ENCODE data around the gene NWD2. TPM values are rescaled to one million over a fixed set of nuclear protein-coding genes. Genes with fewer than 3 reads are reported as not detected.

The NWD2 gene
- total and polyA plus RNA-seq, 7 donors, result under 0.01 to 2.3 (median 0.35) TPM

DNA sequence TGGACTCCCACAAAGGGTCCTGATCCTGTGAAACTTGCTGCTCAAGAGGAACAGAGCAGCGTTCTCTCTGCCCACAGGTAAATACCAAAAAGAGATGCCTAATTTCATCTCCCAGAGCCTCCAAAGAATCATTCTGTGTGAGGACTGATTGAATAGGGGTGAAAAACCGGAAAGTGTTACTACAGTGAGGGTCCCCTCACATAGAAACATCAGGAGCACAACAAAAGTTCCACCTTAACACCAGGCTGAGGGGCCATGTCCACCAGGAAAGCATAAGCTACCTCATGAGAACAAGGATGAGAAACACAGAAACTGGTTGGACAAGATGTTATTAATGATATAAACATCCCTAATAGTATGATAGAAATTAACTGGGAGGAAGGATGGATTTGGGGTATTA is 140.9 kb downstream of the NWD2 start:
- Histone ChIP-seq H3K27ac (no peak overlapping the region), H3K4me3 (no peak overlapping the region), H3K4me1 (no peaks in the 10 kb centered on the region), H3K9me3 (no peaks in the 10 kb centered on the region), H3K36me3 (no peaks in the 10 kb centered on the region), H3K27me3 (no peaks in the 10 kb centered on the region)
- WGBS, 2 donors, result 78 to 85% methylated on average over 2 of the region's 2 CpGs
- DNase-seq, result no peak
- TF ChIP-seq CTCF (IDR thresholded peaks at IDR 0.05), result no peak
- TF ChIP-seq EP300 (IDR thresholded peaks at IDR 0.05), result no peak
- no peak for TF ChIP-seq POLR2AphosphoS5 (IDR thresholded peaks at IDR 0.05)
- TF ChIP-seq POLR2A (IDR thresholded peaks at IDR 0.05), result no peak
- intact Hi-C loops (cut with DNase I), result loop anchor here (10.0 kb wide), 1 partner anchor 1031 kb away; no protein-coding TSS in a partner anchor

DNA sequence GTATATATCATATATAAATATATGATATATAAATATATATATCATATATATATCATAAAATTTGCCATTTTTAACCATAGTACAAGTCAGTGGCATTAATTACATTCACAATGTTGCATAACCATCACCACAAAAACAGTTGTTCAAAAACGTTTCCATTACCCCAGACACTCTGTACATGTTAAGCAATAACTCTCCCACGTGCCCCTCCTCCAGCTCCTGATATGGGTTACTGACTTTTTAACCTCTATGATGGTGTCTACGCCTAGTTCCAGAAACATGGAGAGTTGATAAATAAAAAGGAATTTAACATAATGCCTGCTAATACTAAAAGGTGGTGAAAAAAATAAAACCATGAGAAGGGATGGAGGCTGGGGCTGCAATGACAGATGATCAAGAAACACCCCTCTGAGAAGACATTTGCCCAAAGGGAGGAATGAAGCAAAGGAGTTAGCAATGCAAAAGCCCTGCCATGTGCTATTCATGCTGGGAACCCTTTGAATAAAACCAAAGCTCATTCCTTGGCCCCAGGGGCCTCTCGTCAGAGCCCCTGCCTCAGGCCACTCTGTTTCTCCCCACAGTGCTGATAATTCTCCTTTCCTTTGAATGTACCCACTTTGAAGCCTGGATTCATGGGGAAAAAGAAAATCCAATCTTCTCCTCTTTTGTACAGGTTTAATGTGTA is 144.3 kb downstream of the NWD2 start:
- TF ChIP-seq POLR2A (IDR thresholded peaks at IDR 0.05) (no peak), CTCF (IDR thresholded peaks at IDR 0.05) (no peak), EP300 (IDR thresholded peaks at IDR 0.05) (no peak), POLR2AphosphoS5 (IDR thresholded peaks at IDR 0.05) (no peak)
- H3K9me3 ChIP-seq, result no peaks in the 10 kb centered on the region
- H3K27ac ChIP-seq, result no peak overlapping the region
- no peak overlapping the region for H3K4me3 ChIP-seq
- no peaks in the 10 kb centered on the region for H3K36me3 ChIP-seq
- WGBS, 2 donors, result 64 to 68% methylated on average over 4 of the region's 4 CpGs
- intact Hi-C loops (cut with DNase I), result loop anchor here (10.0 kb wide), 1 partner anchor 1034 kb away; no protein-coding TSS in a partner anchor
- H3K4me1 ChIP-seq, result no peaks in the 10 kb centered on the region
- DNase-seq, result no peak
- H3K27me3 ChIP-seq, result no peaks in the 10 kb centered on the region

DNA sequence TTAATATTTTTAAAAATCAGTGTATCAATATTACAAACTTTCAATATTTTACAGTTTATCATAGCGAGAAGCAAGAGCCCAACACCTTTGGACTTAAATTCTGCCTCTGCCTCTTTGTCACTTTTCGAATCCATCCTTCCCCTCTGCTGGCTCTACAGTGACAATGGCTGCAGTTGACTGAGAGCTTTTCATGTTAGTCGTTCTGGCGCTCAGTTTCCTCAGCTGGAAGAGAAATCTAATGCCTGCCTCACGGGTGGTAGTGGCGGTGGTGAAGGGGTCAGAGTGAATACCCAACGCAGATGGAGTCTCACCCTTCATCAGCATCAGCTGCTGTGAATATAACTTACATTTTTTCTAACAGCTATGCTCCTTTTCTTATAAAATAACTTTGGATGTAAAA is 144.8 kb downstream of the NWD2 start:
- no peaks in the 10 kb centered on the region for H3K4me1 ChIP-seq
- 80 to 89% methylated on average over 7 of the region's 7 CpGs for WGBS, 2 donors
- H3K4me3 ChIP-seq, result no peak overlapping the region
- H3K27ac ChIP-seq, result no peak overlapping the region
- no peak for TF ChIP-seq POLR2A (IDR thresholded peaks at IDR 0.05)
- no peak for TF ChIP-seq CTCF (IDR thresholded peaks at IDR 0.05)
- TF ChIP-seq EP300 (IDR thresholded peaks at IDR 0.05), result no peak
- TF ChIP-seq POLR2AphosphoS5 (IDR thresholded peaks at IDR 0.05), result no peak
- no peaks in the 10 kb centered on the region for H3K27me3 ChIP-seq
- intact Hi-C loops (cut with DNase I), result loop anchor here (10.0 kb wide), 1 partner anchor 1035 kb away; no protein-coding TSS in a partner anchor
- DNase-seq, result no peak
- no peaks in the 10 kb centered on the region for H3K9me3 ChIP-seq
- H3K36me3 ChIP-seq, result no peaks in the 10 kb centered on the region

- Histone ChIP-seq H3K9me3 (no peaks in the 10 kb centered on the region), H3K36me3 (no peaks in the 10 kb centered on the region), H3K4me1 (no peaks in the 10 kb centered on the region), H3K27ac (no peak overlapping the region), H3K27me3 (no peaks in the 10 kb centered on the region), H3K4me3 (no peak overlapping the region)
- TF ChIP-seq CTCF (IDR thresholded peaks at IDR 0.05) (peak; percentile 7 to 70 (median 40)), POLR2AphosphoS5 (IDR thresholded peaks at IDR 0.05) (no peak), POLR2A (IDR thresholded peaks at IDR 0.05) (no peak)
- DNase-seq, result no peak
- 20 to 40% methylated on average over 7 of the region's 7 CpGs for WGBS, 2 donors
- intact Hi-C loops (cut with DNase I), result loop anchor here (10.0 kb wide), 1 partner anchor 1035 kb away; no protein-coding TSS in a partner anchor
Measured at GRCh38 chr4:37389967-37390580, 145.5 kb downstream of the NWD2 start.
